ENCODE measurements around the gene AHCYL1.

Gene AHCYL1

DNA sequence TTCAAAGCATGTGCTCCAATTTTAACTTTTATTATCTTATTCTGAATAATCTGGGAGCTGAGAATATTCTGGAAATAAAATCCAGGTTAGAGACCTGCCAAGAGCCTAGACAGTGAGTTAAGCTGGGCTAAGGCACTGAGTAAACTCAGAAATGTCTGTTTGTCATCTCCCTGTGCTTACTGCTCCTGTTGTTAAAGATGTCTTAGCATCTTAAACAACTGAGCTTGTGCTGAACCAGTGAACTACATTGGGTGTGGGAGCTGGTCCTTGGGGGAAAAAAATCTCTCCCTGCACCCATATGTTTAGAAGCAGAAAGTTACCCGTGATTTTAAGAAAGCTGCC is 25.0 kb upstream of the AHCYL1 start:
- in situ Hi-C loops (cut with MboI; ENCODE audit: low pct_unique_long_range_greater_than_20kb, low sequenced_read_pairs, unreplicated experiment) = no loop called here
- DNase-seq (ENCODE audit: low spot score) = no peak
- TF ChIP-seq, protein P1, sequence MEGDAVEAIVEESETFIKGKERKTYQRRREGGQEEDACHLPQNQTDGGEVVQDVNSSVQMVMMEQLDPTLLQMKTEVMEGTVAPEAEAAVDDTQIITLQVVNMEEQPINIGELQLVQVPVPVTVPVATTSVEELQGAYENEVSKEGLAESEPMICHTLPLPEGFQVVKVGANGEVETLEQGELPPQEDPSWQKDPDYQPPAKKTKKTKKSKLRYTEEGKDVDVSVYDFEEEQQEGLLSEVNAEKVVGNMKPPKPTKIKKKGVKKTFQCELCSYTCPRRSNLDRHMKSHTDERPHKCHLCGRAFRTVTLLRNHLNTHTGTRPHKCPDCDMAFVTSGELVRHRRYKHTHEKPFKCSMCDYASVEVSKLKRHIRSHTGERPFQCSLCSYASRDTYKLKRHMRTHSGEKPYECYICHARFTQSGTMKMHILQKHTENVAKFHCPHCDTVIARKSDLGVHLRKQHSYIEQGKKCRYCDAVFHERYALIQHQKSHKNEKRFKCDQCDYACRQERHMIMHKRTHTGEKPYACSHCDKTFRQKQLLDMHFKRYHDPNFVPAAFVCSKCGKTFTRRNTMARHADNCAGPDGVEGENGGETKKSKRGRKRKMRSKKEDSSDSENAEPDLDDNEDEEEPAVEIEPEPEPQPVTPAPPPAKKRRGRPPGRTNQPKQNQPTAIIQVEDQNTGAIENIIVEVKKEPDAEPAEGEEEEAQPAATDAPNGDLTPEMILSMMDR (IDR thresholded peaks at IDR 0.05; ENCODE audit: extremely low read depth, insufficient read depth, missing control alignments) = no peak

GRCh38 chr1:109959974-109960744 is 24.4 kb upstream of the AHCYL1 start:
- in situ Hi-C loops (cut with MboI; ENCODE audit: low pct_unique_long_range_greater_than_20kb, low sequenced_read_pairs, unreplicated experiment) = no loop called here
- DNase-seq (ENCODE audit: low spot score) = no peak
- TF ChIP-seq, protein P1 (IDR thresholded peaks at IDR 0.05; ENCODE audit: extremely low read depth, insufficient read depth, missing control alignments) = no peak

DNA sequence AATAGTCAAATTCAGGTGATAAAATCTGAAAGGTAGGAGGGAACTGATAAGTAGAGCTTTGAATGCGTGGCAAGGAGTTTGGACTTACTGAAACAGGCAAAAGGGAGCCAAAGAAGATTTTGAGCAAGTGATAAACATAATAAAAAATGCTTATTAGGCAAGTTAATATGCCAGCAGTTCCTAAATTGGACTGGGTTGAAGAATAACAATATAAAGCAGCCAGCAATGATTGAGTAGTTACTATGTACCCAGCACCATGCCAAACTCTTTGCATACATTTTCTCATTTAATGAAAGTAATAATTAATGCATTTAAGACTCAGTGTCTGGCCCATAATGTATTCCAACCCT is 23.8 kb upstream of the AHCYL1 start:
- TF ChIP-seq, protein P1 (IDR thresholded peaks at IDR 0.05; ENCODE audit: extremely low read depth, insufficient read depth, missing control alignments) = no peak
- no peak for DNase-seq (ENCODE audit: low spot score)
- in situ Hi-C loops (cut with MboI; ENCODE audit: low pct_unique_long_range_greater_than_20kb, low sequenced_read_pairs, unreplicated experiment) = no loop called here

DNA sequence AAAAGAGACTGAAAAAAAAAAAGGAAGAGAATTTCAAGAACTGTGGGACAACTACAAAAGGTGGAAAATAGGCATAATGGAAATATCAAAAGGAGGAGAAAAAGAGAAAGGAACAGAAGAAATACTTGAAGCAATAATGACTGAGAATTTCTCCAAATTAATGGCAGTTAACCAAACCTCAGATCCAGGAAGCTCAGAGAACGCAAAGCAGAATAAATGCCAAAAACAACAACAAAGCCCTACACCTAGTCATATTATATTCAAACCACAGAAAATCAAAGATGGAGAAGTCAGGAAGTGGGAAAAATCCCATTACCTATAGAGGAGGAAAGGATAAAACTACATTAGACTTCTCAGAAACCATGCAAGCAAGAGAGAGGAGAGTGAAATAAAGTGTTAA is 20.7 kb upstream of the AHCYL1 start:
- DNase-seq (ENCODE audit: low spot score) = no peak
- in situ Hi-C loops (cut with MboI; ENCODE audit: low pct_unique_long_range_greater_than_20kb, low sequenced_read_pairs, unreplicated experiment) = no loop called here
- TF ChIP-seq, protein P1 (IDR thresholded peaks at IDR 0.05; ENCODE audit: extremely low read depth, insufficient read depth, missing control alignments) = no peak

DNA sequence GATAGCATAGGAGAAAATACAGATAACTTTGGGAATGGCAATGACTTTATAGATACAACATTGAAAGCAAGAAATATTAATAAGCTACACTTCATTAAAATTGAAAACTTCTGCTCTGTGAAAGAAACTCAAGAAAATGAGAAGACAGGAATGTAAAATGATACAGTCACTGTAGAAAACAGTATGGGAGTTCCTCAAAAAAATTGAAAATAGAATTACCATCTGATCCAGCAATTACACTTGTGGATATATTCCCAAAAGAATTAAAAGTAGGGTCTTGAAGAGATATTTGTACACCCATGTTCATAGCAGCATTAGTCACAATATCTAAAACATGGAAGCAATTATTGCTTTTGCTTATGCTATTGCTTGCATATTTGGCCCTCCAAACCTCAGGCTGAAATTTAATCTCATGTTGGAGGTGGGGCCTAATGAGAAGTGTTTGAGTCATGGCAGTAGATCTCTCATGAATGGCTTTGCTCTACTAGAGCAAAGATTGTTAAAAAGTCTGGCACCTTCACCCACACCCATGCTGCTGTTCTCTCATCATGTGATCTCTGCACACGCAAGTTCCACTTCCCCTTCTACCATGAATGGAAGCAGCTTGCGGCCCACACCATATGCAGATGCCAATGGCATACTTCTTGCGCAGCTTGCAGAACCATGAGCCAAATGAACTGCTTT is 15.3 kb upstream of the AHCYL1 start:
- in situ Hi-C loops (cut with MboI; ENCODE audit: low pct_unique_long_range_greater_than_20kb, low sequenced_read_pairs, unreplicated experiment) = no loop called here
- TF ChIP-seq, protein P1 (IDR thresholded peaks at IDR 0.05; ENCODE audit: extremely low read depth, insufficient read depth, missing control alignments) = no peak
- no peak for DNase-seq (ENCODE audit: low spot score)

DNA sequence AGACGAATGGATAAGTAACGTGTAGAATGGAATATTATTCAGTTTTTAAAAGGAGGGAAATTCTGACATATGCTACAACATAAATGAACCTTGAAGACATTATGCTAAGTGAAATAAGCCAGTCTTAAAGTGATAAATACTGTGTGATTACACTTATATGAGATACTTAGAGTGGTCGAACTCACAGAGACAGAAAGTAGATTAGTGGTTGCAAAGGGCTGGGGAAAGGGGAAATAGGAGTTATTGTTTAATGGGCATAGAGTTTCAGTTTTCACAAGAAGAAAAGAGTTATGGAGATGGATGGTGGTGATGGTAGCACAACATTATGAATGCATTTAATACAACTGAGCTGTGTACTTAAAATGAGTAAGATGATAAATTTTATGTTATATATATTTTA is 14.7 kb upstream of the AHCYL1 start:
- DNase-seq (ENCODE audit: low spot score) = no peak
- in situ Hi-C loops (cut with MboI; ENCODE audit: low pct_unique_long_range_greater_than_20kb, low sequenced_read_pairs, unreplicated experiment) = no loop called here
- TF ChIP-seq, protein P1 (IDR thresholded peaks at IDR 0.05; ENCODE audit: extremely low read depth, insufficient read depth, missing control alignments) = no peak

All from GM13977 (cell line).